Measurements from ENCODE around the gene PEF1. TPM values are rescaled to one million over a fixed set of nuclear protein-coding genes. Genes with fewer than 3 reads are reported as not detected.

Gene PEF1
- total RNA-seq, 2 donors from 2014 or later: 57.5 to 67.8 TPM

GRCh38 chr1:31651089-31651420 lies 6.4 kb upstream of the PEF1 start:
- no peaks in the 10 kb centered on the region for H3K4me1 ChIP-seq
- no peak overlapping the region for H3K4me3 ChIP-seq
- H3K27me3 ChIP-seq: no peaks in the 10 kb centered on the region
- H3K9me3 ChIP-seq: no peaks in the 10 kb centered on the region
- no peaks in the 10 kb centered on the region for H3K36me3 ChIP-seq
- intact Hi-C loops (cut with DNase I): no loop called here
- no peak overlapping the region for H3K9ac ChIP-seq (ENCODE audit: low read depth in 2 of 2, low read length in 2 of 2)
- TF ChIP-seq, protein P1, sequence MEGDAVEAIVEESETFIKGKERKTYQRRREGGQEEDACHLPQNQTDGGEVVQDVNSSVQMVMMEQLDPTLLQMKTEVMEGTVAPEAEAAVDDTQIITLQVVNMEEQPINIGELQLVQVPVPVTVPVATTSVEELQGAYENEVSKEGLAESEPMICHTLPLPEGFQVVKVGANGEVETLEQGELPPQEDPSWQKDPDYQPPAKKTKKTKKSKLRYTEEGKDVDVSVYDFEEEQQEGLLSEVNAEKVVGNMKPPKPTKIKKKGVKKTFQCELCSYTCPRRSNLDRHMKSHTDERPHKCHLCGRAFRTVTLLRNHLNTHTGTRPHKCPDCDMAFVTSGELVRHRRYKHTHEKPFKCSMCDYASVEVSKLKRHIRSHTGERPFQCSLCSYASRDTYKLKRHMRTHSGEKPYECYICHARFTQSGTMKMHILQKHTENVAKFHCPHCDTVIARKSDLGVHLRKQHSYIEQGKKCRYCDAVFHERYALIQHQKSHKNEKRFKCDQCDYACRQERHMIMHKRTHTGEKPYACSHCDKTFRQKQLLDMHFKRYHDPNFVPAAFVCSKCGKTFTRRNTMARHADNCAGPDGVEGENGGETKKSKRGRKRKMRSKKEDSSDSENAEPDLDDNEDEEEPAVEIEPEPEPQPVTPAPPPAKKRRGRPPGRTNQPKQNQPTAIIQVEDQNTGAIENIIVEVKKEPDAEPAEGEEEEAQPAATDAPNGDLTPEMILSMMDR (IDR thresholded peaks at IDR 0.05): no peak
- no peak for DNase-seq
- no peak overlapping the region for H3K27ac ChIP-seq

GRCh38 chr1:31650161-31651088 lies 5.7 kb upstream of the PEF1 start:
- no peaks in the 10 kb centered on the region for H3K9me3 ChIP-seq
- intact Hi-C loops (cut with DNase I): no loop called here
- DNase-seq: no peak
- H3K9ac ChIP-seq (ENCODE audit: low read depth in 2 of 2, low read length in 2 of 2): peak overlapping the region in 1 of 2 donors; percentile 24
- TF ChIP-seq, protein P1 (IDR thresholded peaks at IDR 0.05): no peak
- H3K36me3 ChIP-seq: no peaks in the 10 kb centered on the region
- H3K27me3 ChIP-seq: no peaks in the 10 kb centered on the region
- no peaks in the 10 kb centered on the region for H3K4me1 ChIP-seq
- H3K4me3 ChIP-seq: no peak overlapping the region
- H3K27ac ChIP-seq: no peak overlapping the region

DNA sequence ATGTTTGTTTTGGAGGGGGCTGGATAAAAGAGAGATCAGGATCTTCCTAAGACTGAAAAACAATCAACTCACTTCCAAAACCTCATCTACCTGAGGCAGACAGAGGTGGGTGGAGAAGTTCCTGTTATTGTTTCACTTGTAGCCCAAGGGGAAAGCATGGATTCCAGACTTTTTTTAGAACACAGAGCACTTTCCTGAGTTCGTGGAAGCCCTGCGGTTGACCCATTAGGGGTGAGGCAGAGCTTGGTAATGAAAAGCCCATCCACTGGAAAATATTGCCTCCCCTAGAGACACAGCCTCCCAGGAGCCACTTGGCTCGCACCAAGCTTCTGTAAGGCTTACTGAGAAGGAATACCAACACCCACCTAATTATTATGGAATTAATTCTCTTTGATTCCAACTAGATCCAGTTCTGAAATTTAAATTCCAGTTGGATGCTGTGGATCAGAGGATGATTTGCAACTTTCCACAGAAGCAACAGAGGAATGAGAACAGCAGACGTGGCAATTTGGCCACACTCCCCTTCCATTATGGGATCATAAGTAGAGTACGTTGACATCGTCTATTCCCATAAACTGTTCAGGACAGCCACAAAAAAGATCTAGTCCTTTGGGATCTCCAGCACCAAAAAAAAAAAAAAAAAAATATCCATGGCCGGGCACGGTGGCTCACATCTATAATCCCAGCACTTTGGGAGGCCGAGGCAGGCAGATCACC lies 4.1 kb upstream of the PEF1 start:
- TF ChIP-seq, protein P1 (IDR thresholded peaks at IDR 0.05): no peak
- Histone ChIP-seq H3K4me1 (no peaks in the 10 kb centered on the region), H3K4me3 (no peak overlapping the region), H3K9ac (ENCODE audit: low read depth in 2 of 2, low read length in 2 of 2) (no peak overlapping the region), H3K27ac (no peak overlapping the region), H3K9me3 (no peaks in the 10 kb centered on the region), H3K27me3 (no peaks in the 10 kb centered on the region), H3K36me3 (no peaks in the 10 kb centered on the region)
- no peak for DNase-seq
- intact Hi-C loops (cut with DNase I): no loop called here

DNA sequence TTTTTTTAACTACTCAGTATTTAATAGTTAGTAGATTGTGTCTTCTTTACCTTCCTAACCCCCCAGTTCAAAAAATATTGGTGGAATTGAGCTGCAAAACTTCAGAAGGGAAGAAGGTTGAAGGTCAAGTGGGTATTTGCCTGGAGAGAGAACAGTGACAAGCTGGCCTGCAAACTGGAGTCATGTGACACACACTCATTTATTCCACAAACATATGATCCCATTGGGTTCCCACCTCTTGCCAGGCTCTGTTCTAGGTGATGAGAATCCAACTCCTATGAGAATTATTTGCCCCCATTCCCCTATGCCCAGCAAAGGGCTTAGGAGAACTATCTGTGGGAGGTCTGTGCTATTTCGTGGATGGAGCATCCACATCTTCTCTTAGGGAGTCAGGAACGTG lies 3.5 kb upstream of the PEF1 start:
- Histone ChIP-seq H3K9ac (ENCODE audit: low read depth in 2 of 2, low read length in 2 of 2) (no peak overlapping the region), H3K9me3 (no peaks in the 10 kb centered on the region), H3K36me3 (no peaks in the 10 kb centered on the region), H3K4me3 (no peak overlapping the region), H3K4me1 (no peaks in the 10 kb centered on the region), H3K27me3 (no peaks in the 10 kb centered on the region), H3K27ac (no peak overlapping the region)
- no peak for DNase-seq
- TF ChIP-seq, protein P1 (IDR thresholded peaks at IDR 0.05): no peak
- intact Hi-C loops (cut with DNase I): no loop called here

DNA sequence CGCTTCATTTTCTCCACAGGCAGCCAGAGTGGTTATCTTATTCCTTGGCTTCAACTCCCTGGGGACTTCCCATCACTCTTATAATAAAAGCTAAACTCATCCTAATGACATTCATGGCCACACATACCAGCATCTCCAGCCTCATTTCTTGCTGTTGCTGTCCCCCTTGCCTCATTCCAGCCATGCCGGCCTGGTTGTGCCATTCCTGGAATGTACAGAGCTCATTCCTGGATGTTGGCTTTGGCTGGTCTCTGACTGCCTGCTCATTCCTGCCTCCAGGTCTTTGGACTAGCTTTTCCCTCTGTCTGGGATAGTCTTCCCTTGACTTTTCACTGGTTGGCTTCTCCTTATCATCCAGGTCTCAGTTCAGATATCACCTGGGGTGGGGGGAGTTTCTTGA lies 2.4 kb upstream of the PEF1 start:
- intact Hi-C loops (cut with DNase I): no loop called here
- TF ChIP-seq, protein P1 (IDR thresholded peaks at IDR 0.05): no peak

More for the DNA sequence above, 2.4 kb upstream of the PEF1 start:
- Histone ChIP-seq H3K27ac (no peak overlapping the region), H3K4me1 (no peaks in the 10 kb centered on the region), H3K27me3 (no peaks in the 10 kb centered on the region), H3K36me3 (no peaks in the 10 kb centered on the region), H3K4me3 (no peak overlapping the region), H3K9me3 (no peaks in the 10 kb centered on the region), H3K9ac (ENCODE audit: low read depth in 2 of 2, low read length in 2 of 2) (no peak overlapping the region)
- no peak for DNase-seq
